Neural progenitor cell (in vitro differentiated cells): ENCODE data around the gene ITGA11.

Experiments
- CTCF ChIP-seq: fragments of 200-600 bp; sonication (generic); IDR thresholded peaks from 2 replicates; pipeline ENCODE4 v1.5.1; 2017; ENCODE audit warnings: antibody characterized with exemption, mild to moderate bottlenecking
- EZH2 ChIP-seq: fragments of 200-600 bp; sonication (generic); IDR thresholded peaks from 2 replicates; pipeline ENCODE4 v1.6.1; 2017; ENCODE audit warnings: antibody characterized with exemption, mild to moderate bottlenecking, moderate library complexity

GRCh38 chr15:68377766-68378165 is 54.2 kb downstream of the ITGA11 start:
- TF ChIP-seq CTCF (no peak), EZH2 (no peak)
